Activated CD8-positive, alpha-beta memory T cell treated with anti-CD3 and anti-CD28 coated beads, Interleukin-2, amount 50 U/mL, for 48 hours (primary cell): Measurements from ENCODE around the gene TMEM9B.
"Not testable (repeated sequence)": the region's sequence is repeated elsewhere in the genome, so short reads cannot be mapped to it uniquely, and the experiment has no call there.

ENCODE experiments used
- DNase-seq: peaks from one replicate; pipeline ENCODE4 v3.0.0-alpha.2; 2020

Gene TMEM9B

DNA sequence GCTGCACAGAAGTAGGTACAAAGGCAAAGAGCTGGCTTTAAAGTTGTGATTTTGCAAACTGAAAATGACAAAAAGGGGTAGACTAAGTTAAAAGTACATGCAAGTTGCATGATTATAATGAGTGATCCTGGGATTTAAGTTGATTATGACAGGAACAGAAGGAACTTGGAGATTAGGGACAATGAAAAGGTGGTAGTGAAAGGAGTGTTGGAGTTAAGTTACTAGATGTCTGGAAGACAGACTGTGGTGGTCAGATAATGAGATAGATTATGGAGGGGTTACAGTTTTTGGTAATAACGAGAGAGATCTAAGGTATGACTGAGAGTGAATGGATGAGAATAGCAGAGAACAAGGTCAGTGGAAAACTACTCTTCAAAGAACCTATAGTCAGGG lies 7.7 kb upstream of the TMEM9B start:
- DNase-seq = no peak

DNA sequence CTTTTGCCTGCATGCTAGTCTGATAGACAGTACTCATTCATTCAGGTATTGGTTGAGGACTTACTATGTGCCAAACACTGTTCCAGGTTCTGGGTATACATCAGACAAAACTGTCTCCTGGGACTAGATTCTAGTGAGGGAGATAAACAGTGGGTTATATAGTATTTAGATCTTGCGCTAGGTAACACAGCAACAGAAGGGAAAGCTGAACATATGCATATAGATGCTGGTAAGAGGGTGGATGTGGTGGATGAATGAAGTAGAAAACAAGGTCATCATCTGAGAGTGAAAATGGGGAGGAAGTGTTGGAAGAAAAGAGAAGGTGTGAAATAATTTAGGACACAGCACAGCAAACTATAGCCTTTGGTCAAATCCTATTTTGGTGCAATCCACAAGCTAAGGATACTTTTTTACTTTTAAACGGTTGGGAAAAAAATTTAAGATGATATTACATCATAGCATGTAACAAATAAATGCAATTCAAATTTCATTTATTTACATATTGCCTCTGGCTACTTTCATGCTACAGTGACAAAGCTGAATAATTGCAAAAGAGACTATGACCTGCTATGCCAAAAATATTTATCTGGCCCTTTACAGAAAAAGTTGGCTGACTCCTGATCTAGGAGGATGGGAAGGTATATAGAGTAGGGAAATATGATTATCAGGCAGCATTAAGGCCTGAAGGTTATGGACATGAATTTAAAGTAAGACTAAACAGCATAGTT lies 7.1 kb upstream of the TMEM9B start:
- DNase-seq = no peak

DNA sequence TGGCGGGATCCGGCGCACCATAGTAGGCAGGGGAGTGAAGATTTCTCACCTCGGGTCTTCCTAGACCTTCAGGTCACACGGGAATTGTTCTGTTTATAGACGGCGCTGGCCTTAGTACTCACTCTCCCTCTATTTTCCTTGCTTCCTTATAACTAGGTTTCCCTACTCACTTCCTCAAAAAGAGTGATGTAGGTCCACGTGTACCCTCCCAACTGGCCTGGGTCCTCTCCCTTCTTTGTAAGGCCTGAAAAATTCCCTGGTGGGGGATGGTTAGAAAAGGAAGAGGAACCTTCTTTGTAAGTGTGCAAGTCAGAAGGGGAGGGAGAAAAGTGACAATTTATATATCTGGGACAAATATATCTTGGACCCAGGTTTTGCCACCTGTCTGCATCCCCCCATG lies 2.9 kb upstream of the TMEM9B start:
- no peak for DNase-seq

DNA sequence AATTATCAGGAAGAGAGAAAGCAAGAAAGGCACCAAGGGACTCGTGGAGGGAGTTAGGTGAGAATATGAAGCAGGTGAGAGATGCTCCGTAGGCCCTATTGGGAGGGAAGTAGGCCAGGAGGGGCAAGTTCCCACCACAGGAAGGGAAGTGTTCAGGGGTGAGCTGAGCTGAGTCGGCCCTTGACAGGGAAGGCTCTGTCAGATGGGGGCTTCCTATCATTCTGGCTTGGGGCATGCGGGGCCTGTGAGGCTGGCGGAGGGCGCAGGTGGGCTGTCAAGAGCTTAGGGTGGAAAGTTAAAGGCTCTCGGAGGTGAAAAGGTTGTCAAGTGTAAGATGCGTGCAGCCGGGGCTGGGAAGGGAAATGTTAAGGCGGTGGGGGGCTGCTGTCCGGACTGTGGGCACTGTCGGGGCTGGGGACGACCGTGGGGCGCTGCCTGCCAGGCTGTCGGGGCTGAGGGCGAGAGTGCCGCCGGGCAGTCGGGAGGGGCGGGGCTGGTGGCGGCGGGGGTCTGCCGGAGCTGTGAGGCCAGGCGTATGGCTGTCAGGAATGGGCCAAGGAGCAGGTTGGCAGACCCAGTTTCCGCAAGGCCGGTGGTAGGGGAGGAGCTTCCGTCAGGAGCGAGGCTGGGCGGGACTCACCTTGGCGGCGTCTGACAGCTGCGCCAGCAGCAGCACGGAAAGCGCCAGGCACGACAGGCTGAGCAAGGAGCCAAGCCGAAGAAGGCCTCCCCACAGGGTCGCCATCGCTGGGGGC lies 496 bp downstream of the TMEM9B start:
- DNase-seq = peak; percentile 87

DNA sequence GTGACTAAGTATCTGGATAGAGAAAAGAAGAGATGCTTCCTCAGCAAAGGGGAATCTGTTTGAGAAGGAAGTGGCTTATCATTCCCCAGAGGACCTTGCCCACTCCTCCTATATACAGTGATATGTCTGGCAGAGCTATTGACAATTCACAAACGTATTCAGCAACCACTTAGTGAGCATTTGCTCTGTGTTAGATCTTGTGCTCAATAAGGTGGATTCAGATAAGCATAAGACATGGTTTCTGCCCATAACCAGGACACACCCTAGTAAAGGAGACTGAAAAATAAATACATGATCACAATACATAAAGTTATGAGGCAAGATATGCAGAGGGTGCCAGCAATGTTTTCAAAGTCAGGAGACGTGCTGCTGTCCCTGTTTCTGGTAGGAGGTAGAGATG lies 1.4 kb downstream of the TMEM9B start:
- DNase-seq = no peak

DNA sequence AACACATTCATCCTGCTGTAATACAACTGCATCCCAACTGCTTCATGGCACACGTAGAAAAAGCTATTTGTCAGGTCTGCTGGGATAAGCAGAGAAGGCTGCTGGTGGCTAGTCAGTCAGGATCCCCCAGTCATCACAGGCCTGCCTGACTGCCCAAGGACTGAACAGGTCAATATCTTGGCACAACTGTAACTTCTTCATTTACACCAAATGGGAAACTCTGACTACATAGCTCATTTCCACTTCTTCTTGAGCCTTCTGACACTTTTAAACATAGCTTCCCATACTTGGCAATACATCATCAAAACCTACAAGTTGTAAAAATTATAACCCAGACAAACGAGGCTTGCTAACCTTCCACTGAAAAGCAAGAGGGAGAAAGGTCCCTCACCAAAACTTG lies 2.8 kb downstream of the TMEM9B start:
- no peak for DNase-seq

DNA sequence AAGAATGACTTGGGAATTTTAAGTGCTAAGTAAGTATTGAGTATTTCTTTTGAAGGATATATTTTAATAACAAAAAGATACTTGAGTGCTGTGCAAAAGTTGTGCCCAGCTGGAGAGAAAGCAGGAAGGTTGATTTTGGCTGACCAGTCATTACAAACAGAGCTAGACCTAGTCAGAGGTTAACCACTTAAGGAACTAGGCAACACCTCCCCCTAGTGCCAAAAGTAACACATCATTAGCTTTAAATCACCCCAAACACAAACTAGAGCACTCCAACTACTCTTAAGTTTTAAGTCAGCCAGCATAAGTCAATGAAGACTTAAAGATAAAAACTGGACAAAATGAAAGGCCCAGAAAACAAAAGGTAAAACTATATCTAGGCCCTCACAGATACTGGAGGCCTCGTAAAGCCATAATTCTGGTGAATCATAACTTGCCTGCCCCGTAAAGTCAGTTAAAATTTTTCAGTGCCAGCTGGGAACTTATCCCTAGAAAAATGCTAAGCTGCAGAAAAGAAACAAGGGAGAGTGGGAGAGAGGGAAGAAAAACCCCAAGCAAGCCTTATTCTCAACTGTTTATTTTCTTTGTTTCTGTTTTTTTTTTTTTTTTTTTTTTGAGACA lies 4.6 kb downstream of the TMEM9B start:
- no peak for DNase-seq

DNA sequence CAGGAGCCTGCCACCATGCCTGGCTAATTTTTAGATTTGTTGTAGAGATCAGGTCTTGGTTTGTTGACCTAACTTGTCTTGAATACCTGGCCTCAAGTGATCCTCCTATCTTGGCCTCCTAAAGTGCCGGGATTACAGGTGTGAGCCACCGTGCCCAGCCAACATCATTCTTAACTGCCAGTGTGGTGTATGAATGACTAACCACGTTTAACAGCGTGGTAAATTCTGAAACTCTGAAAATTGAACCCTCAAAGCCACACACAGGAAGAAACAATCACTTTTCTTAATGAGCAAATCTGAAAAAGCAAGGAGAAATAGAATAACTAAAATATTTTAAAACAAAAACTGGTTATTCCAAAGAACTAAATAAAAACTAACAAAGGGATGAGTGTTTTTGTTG lies 7.4 kb downstream of the TMEM9B start:
- DNase-seq = no peak

DNA sequence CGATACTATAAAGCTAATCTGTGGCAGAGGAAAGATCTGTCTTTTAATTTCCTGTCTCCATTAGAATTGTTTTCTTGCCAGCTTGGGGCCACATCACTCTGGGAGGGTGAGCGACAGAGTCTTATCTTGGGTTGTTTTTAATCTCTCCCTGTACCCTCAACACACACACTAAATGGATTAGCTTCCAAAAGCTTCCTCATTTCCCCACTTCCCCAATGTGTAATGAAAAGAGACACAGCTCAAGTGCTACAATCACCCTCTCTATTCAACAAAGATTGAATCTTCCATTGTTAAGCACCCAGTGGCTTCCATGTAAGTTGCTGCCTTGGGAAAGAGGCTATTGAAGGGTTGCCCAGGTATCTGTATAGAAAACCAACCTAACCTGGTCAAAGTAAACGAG lies 15.4 kb downstream of the TMEM9B start:
- no peak for DNase-seq

DNA sequence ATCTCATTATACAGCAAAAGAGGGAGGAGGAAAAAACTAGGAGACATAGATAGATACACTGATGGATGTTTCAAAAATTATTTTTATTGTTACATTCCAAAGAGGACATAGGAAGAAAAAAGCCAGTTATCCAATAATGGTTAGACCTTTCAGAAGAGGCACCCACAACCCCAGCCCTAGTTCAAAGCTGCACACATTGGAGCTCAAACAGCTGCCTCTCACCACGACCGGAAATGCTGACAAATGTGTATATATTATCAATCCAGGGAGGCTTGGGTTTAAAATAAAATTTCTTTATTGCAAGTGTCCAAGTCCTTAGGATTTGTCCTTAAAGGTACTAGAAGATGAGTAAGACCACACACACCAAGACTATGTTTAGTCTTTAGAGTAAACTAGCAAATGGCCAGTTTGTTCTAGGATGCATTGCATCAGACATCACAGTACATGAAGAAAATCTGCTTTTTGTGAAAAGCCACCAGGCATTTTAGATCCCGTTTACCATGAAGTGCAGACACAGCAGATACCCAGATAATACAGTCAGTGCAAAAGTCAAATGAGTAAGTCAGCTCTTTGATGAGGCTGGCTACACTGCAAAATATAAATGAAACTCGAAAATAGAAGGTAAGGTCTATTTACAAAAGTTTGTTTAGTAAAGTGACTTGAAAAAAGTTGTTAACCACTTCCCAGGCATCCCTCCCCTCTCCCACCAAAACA lies 16.9 kb downstream of the TMEM9B start:
- DNase-seq = no peak

DNA sequence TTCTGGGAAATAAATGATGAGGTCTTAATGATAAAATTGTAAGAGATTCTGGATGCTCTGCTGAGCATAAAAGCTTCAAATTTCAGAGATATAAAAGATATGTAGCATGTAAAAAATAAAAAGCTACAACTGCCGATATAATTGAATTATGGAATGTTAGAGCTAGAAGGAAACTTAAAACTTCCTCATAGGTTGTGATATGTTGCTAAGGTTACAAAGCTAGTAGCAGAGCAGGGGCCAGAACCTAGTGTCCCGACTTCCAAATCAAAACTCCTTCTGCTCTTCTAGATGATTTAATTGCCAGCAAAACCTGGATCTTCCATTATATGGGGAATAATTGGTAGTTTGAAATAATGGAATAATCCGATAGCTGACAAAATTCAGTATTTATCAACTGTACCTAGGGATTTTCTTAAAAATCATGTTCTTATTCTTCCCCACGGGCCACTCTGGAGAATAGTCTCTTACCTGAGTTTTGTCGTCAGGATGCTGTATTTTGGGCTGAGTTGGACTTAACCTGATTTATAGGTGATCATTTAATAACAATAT lies 21.6 kb downstream of the TMEM9B start, which contains the start of gene ASCL3:
TSS of gene ASCL3 (minus strand) at position 499 of the 549 bp plus-strand sequence. CDS start 4,855 bp downstream, outside the sequence.
- DNase-seq = no peak

DNA sequence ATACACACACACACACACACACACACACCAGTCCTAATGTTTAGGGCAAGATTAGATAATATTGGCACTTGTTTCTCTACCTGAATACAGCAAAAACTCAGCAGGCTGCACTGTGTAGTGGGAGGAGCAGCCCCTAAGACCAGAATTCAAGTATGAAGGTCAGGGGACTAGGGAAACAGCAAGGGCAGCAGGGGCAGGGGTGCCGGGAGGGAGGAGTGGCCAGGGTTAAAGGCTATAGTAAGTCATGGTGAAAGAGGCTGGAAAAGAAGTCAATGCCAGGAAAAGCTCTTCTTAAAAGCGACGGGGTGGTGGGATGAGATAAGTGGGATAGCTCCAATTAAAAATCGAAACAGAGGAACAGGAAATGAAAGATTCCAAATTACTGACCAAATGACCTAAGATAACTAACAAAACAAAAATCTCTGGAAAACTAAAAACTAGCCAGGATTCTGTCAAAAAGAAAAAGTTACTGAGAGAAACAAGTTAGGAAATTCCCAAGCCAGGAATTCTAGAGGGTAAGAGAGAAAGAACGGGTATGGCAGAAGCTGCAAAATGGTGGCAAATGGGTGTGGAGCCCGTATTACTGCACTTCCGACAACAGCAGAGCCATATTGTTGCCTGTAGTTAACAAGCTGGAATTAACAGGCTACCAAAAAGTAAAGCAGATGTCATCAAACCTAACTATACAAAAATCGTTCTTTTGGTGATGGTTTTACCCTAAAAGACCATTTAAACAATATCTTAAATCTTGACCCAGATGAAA lies 22.7 kb downstream of the TMEM9B start:
- no peak for DNase-seq

DNA sequence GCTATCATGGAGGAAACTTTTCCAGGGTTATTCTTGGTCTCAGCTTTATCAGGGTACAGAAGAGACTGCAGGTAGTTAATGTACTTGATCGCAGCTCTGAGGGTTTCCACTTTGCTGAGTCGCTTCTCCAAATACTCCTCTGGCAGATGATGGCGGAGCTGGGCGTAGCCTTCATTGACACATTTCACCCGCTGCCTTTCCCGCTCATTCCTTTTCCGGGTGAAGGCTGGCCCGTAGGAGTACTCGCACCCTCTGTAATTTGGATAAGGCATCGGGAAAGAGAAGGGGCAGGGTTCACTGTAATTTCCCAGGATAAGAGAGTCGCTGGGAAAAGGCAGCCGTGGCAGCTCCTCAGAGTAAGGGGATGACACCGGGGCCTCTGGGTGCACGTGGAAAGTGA lies 26.6 kb downstream of the TMEM9B start:
- DNase-seq = no peak

DNA sequence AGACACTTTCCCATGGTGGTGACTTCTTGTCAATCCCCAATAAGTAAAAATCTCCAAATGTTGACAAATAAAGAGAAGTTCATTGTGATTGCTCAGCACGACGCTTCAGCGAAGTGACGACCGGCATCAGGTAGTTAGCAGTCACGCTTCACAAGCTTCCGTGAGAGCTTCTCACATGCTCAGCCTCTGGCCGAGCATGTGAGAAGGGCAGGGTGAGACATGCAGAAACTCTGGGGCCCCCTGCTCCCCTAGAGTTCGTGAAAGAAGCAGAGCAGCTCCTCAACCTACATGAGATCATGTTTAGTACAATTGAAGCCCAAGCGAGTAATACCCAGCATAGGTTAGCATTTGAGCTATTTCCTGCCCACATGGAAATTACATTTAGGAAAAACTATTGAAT lies 27.1 kb downstream of the TMEM9B start:
- DNase-seq = no peak

DNA sequence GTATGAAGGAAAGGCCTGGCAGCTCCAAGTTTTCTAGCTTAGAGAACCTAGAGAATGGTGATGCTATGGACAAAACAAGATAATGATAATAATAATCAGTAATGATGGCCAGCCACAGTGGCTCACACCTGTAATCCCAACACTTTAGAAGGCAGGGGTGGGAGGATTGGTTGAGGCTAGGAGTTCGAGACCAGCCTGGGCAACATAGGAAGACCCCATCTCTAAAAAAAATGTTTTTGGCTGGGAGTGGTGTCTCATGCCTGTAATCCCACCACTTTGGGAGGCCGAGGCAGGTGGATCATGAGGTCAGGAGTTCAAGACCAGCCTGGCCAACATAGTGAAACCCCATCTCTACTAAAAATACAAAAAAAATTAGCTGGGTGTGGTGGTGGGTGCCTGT lies 28.5 kb downstream of the TMEM9B start:
- not testable (repeated sequence) for DNase-seq

DNA sequence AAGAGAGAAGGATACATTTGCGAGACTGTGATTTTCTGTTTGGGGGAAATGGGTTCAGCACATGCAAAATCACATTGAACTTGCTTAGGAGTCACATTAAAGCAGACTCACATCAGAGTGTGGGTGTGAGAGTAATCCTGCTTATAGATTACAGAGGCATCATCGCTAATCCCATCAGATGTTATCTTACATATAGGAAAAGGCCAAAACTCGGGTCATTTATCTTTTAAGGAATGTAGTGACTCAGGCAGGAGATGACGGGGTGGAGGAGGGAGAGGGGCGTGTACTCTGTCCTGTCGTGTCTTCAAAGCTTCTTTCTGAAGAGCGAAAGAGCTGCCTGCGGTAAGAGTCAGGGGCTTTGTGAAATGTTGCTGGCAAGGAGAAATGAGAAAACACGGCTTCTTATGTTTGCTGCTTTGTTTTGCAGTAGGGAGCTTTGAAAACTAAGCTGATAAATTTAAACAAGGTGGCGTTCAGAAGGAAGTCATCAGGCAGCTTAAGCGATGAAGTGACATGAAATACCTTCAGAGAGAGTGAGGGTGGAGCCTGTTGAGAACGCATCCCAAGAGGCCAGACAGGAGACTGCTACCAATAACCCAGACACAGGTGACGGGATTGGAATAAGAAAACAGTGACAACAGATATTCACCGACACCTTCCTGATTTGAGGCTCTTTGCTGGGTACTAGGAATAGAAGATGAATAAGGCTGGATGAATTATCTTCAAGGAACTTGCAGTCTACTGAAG lies 29.3 kb downstream of the TMEM9B start:
- DNase-seq = no peak

DNA sequence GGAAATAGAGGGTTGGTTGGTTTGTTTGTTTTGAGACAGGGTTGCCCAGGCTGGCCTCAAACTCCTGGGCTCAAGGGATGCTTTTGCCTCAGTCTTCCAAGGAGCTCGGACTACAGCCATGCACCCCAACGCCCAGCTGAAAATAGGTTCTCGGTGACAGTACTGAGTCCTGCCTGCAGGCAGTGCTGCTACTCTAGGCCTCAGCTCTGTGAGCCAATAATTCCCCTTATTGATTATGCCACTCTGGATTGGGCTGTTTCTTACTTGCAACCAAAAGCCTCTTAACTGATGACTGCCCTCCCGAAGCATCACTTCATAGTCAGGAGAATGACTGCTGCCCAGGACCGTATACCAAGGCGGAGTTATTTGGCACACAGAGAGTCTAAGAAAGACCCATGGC lies 30.3 kb downstream of the TMEM9B start:
- DNase-seq = no peak

DNA sequence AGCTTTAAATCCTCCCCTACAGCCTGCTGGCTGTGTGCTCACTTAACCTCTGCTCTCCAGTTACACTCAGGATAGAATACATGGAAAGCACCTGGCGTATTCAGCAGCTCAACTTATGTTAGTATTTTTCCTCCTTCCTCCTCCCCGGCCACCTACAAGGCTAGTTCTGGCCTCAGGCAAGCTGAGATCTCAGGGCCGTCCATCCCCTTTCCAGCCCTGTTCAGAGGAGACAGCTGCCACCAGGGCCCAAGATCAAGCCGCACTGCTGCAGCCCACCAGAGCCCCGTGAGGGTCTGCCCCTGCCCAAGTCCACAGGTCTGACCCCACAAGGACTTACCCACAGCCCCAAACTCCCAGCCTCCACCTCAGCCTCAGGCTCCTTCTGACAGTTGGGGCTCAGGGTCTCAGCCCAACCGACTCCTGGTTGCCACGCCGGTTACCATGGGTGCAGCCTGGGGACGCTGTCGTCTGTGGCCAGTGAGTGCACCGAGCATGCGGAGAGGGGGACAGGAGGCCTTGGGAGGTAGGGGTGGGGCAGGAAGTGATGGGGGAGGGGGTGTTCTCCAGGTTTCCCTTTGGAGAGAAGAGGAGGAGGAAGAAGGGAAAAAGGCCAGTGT lies 31.6 kb downstream of the TMEM9B start, which contains the start of gene C11orf16:
TSS of gene C11orf16 (minus strand) at position 384 of the 617 bp plus-strand sequence. CDS start 639 bp downstream, outside the sequence.
- no peak for DNase-seq

DNA sequence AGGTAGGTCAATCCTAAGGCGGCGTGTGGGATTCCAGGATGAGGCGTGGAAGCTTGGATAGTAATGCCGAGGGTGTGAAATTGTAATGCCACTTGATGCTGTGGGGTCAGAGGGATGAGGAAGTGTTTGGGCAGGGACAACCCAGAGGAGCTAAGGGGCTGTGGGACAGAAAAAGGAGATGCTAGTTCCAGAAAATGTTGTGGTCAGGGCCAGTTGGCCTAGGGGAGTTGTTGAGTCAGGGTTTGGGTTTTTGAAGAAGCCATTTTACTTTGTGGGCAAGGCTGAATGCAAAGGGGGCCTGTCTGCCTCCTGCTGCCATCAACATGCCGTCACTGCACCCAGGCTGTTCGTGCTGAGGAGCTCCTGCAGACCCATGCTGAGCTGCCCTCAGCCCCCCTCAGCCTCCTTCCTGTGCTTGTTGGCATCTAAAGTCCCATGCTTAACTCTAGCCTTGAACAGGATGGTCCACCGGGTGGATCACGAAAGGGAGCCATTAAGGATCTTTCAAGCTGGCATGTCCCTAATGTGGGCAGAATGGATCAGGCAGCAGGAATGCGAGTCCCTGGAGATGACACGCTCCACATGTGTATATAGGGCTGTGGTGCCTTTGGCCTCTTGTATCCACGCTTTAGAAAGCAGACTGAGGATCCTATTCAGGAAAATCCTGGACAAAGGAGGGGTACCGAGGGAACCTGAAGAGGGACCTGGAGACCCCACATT lies 33.6 kb downstream of the TMEM9B start:
- DNase-seq = no peak

DNA sequence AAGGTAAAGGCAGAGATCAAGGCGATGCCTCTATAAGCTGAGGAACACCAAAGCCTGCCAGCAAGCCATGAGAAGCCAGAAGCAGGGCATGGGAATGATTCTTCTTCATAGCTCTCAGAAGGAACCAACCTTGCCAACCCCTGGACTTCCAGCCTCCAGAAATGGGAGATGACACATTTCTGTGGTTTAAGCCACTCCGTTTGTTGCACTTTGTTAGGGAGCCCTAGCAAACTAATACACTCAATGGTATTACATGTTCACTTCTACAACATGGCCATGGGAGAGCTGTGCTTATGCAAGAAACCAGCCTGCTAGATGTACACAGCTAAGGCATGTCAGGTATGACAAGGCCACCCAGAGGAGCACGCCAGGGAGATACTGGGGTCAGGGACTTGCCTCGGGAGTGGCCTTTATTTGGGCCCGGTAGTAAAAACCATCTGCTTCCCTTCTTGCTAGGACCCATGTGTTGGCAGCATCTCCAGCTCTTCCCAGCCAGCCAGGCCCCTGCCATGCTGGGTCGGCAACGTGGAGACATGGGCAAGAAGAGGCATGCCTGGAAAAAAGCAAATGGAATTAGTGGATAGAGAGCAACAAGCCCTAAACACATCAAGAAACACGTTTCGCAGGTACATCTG lies 35.1 kb downstream of the TMEM9B start:
- no peak for DNase-seq
